ENCODE measurements around the gene SOX2. TPM values are rescaled to one million over a fixed set of nuclear protein-coding genes. Genes with fewer than 3 reads are reported as not detected.

SOX2 gene
- total RNA-seq, 1 donor from 2014 or later: not detected

DNA sequence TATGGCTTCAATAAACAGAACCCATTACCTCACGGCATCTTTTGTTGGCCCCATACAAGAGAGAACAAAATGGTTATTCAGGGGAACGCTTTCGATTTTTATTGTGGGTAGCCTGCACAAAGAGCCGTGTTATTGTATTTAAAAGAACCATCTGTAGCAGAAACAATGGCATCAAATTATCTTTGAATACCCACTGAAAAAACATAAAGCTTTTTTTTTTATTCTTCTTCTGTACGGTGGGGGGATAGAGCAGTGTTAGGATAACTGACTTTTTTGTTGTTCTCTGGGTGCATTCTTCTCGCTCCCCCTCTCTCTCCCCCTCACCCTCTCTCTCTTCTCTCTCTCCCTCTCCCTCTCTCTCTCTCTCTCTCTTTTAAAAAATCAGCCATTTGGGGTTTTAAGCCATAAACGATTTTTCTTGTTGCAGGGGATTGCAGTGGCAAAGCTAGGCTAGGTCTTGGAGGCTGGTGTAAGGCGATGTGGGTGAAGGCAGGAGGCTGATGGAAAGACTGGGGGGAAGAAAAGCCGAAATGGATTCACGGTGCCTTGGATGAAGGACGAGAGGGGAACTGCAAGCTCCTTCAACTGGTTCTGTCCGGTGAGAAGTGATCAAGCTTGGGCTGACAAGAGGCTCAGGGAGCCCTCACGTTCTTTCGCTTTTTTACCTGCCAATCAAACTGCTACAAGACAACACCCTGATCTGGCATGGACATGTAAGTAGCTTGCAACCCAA lies 12.4 kb upstream of the SOX2 start:
- no peak for DNase-seq (ENCODE audit: low read depth)
- TF ChIP-seq, protein P1, sequence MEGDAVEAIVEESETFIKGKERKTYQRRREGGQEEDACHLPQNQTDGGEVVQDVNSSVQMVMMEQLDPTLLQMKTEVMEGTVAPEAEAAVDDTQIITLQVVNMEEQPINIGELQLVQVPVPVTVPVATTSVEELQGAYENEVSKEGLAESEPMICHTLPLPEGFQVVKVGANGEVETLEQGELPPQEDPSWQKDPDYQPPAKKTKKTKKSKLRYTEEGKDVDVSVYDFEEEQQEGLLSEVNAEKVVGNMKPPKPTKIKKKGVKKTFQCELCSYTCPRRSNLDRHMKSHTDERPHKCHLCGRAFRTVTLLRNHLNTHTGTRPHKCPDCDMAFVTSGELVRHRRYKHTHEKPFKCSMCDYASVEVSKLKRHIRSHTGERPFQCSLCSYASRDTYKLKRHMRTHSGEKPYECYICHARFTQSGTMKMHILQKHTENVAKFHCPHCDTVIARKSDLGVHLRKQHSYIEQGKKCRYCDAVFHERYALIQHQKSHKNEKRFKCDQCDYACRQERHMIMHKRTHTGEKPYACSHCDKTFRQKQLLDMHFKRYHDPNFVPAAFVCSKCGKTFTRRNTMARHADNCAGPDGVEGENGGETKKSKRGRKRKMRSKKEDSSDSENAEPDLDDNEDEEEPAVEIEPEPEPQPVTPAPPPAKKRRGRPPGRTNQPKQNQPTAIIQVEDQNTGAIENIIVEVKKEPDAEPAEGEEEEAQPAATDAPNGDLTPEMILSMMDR (conservative IDR thresholded peaks at IDR 0.05; ENCODE audit: low read depth, low read length): no peak
- H3K4me3 ChIP-seq (ENCODE audit: low read depth, low read length): no peak overlapping the region

DNA sequence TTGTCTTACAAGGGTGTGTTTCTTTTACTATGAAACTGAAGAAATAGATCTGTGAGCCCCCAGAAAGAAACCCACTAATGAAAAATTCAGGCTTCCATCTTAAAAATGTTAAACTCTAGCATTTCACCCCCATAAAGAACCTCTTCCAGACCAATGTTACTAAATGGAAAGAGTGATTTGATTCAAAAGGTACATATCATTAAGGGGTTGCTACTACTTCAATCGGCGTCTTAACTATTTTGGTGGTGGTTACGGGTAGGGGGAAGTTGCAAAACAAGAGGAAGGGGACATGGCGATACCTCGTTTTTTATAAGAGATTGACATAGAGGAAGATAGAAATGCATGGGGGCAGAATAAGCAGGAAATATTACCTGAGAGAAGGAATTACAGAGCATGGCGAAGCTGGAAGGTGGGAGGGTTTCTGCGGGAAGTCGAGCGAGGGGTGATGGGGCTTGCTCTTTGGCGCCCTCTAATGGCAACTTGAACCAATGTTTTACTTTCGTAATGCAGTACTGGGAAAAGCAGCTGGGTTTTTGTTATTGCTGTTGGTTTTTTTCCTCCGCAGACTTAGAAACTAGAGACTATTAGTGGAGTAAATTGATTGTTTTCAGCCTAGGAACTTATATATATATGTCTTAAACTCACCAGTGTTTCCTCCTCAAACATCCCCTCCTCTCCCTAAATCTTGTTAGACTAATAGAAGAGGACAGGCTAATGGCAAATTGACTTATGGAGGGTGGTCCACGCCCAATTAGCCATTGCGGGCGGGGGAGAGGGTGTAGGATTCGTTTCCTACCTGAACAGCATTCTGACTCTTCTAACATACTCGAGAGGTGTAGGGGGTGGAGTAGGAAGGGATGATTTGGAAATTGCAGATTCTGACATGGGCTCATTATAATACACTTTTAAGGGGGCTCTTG lies 11.3 kb upstream of the SOX2 start:
- TF ChIP-seq, protein P1 (conservative IDR thresholded peaks at IDR 0.05; ENCODE audit: low read depth, low read length): peak; percentile 96
- no peak for DNase-seq (ENCODE audit: low read depth)
- H3K4me3 ChIP-seq (ENCODE audit: low read depth, low read length): no peak overlapping the region

DNA sequence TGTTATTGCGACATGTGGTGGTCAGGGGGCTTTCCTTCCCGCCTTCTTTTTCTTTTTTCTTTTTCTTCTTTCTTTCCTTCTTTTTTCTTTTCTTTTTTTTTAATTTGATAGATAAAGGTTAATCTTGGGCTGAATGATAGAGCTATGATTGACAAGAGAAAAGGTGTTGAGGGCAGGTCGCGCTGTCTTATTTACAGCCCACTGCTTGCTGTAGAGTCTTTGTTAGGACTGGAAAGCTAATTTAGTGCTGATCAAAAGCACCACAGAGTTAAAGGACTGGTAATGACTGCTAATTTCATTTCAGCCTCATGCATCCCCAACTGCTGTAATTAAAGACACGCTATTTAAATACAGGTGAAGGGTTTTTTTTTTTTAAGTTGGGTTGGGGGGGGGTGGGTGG lies 10.6 kb upstream of the SOX2 start:
- no peak for DNase-seq (ENCODE audit: low read depth)
- H3K4me3 ChIP-seq (ENCODE audit: low read depth, low read length): no peak overlapping the region
- TF ChIP-seq, protein P1 (conservative IDR thresholded peaks at IDR 0.05; ENCODE audit: low read depth, low read length): no peak

DNA sequence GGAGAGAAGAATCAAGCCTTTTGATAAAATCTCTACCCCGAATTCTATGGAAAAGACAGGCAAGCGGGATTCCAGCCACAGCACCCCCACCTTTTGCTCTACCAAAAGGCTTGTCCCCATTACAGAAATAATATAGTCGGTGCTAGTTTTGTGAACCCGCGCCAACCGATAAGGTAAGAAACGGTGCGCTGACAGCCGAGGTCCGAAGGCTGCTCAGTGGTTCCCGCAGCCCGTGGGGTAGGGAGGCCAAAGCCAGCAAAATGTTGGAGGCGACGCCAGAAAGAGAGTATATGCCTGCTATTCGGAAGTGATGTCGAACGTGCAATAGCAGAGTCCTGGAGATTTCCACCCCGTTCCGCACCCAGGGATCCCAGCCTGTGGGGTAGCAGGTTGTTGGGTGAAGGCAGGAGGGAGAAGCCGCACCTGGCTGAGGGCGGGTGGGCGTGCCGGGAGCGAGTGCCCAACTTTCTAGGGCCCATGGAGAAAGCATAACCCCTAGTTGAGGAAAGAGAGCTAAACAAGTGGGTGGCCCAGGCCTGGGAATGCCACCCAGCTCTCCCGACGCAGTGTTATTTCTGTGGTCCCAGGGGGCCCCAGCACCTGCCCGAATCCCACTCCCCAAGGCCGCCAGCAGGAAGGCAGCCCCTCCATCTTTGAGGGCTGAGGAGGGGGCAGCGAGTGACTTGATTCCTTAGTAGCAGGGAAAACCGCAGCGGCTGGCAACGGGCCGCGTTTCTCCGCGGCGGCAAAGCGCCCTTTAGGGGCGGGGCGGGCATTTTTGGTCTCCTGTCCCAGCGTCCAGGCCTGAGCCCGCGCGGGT lies 7.9 kb upstream of the SOX2 start:
- no peak overlapping the region for H3K4me3 ChIP-seq (ENCODE audit: low read depth, low read length)
- TF ChIP-seq, protein P1 (conservative IDR thresholded peaks at IDR 0.05; ENCODE audit: low read depth, low read length): no peak
- no peak for DNase-seq (ENCODE audit: low read depth)

DNA sequence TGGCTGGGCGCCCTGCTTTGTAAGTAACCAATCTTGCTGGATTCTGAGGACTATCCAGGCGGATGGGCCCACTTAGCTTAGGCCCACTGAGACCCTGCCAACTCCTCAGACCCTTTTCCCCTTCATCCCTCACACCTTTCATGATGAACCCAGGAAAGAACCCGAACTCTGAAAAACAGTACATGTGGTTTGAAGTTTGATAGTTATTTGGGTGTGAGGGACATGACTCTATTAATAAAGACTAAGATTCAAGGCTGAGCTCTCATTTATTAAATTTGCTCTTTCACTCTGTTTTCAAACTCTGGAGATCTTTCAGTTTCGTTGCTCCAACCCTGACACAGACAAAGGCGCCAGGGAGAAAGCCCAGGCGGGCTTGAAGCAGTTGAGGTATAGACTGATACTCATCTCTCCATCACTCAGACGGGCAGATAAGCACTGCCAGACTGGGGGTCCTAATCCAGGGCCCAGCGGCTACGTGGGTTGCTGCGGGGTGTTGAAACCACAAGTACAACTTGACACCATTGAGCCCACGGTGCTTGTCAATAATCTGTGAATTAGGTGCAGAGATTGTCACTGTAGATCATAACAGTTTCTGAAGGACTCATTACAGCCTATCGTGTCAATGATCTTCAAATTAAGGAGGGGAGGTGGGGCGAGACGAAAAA lies 7.2 kb upstream of the SOX2 start:
- TF ChIP-seq, protein P1 (conservative IDR thresholded peaks at IDR 0.05; ENCODE audit: low read depth, low read length): no peak
- H3K4me3 ChIP-seq (ENCODE audit: low read depth, low read length): no peak overlapping the region
- DNase-seq (ENCODE audit: low read depth): no peak

DNA sequence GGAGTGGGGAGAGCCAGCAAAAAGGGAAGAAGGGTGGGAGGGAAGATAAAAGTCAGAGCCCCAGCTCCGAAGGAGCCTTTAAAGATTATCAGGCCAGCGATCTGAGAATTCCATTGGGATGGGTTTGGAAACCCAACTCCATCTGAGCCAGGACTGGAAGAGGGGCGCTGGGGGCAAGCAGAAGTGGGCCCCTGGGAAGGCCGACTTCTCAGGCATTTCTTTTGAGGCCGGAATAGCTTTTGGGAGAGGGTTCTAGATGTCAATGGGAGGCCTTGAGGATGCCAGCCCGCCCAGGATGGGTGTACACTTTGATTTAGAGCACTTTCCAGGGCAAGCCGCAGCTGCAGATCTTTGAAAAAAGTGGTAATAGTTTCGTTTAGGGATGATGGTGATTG lies 6.6 kb upstream of the SOX2 start:
- TF ChIP-seq, protein P1 (conservative IDR thresholded peaks at IDR 0.05; ENCODE audit: low read depth, low read length): no peak
- DNase-seq (ENCODE audit: low read depth): no peak
- no peak overlapping the region for H3K4me3 ChIP-seq (ENCODE audit: low read depth, low read length)

Measured in epithelial cell of proximal tubule (primary cell).